Left colon (tissue), 2 donors: Measurements from ENCODE around the gene LDB3. TPM values are rescaled to one million over a fixed set of nuclear protein-coding genes. Genes with fewer than 3 reads are reported as not detected.

Source experiments
- ATAC-seq: fragments of 200-7000 bp; cut with Tn5 transposase; one replicate; pipeline ENCODE4 v1.9.1; 2020; ENCODE audit warnings: mild to moderate bottlenecking, moderate library complexity
- DNase-seq, 2 donors: peaks; one replicate each; pipeline ENCODE4 v3.0.0-alpha.2; 2020
- intact Hi-C, 2 donors: fragments of 100-400 bp; cut with DNase I in 1 of 2; cut with micrococcal nuclease in 1 of 2; formaldehyde crosslinking; loops; one replicate each; pipeline versions ENCODE4 v1.11.2 to v1.14.0; 2022; cut with DNase I, micrococcal nuclease
- total RNA-seq, 2 donors: library from RNA; stranded (reverse); fragmentation: NEBNext Ultra II Directional; extraction: Animal tissue kit (Norgen Biotek cat#: 25700); gene quantifications; one replicate each; pipeline ENCODE4 v1.2.1, GENCODE V29; 2021
- donor health status: DM: no; HTN: no; CAD: no.
- donor health status: DM: yes; HTN: yes; CAD: no.

Gene LDB3
- total RNA-seq, 2 donors from 2014 or later = 0.31 to 4.3 TPM

DNA sequence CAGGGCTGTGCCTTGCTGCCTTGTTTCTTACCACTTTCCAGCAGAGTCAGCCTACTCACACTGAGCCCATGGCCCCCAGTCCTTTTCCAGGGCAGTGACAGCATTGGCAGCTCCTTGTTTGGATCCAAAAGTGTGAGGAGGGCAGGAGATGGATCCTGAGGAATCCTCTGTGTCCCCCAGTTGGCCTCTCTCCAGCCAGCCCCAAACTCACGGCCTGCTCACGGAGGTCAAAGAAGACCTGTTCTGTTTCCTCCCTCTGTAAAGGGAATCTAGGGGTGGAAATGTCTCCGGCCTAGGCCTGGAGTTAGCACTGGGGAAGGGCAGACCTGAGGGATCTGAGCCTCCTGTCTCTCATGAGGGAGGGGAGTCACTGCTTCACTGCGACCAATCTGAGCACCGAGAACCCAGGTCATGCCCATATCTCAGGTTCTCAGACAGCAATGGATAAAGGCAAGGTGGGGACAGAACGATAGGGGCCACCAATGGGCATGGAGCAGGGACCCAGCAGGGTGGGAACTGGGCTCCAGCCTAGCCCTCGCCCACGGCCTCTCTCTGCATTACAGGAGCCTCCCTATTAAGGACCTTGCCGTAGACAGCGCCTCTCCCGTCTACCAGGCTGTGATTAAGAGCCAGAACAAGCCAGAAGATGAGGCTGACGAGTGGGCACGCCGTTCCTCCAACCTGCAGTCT lies 23.2 kb downstream of the LDB3 start:
- no peak for DNase-seq
- no peak for ATAC-seq
- intact Hi-C loops = no loop called here

DNA sequence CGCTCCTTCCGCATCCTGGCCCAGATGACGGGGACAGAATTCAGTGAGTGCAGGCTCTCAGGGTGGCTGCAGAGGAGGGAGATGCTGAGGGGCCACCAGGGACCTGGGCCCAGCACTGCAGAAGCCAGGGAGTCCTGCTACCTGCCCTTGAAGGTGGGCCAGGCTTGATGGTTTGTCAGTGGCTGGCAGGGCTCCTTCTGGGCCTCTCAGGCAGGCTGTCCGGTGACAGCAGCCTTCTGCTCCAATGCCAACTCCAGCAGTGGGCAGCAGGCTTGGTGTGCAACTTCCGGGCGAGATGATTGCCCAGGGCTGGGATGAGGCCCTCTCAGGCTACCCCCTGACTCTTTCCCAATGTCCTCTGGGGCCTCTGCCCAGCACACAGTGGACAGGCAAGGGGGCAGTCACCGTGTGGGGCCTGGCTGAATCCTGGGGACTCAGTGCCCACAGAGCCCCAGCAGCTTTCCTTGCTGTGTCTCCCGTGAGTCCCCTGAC lies 23.8 kb downstream of the LDB3 start:
- DNase-seq (no peak), ATAC-seq (no peak)
- intact Hi-C loops = no loop called here

DNA sequence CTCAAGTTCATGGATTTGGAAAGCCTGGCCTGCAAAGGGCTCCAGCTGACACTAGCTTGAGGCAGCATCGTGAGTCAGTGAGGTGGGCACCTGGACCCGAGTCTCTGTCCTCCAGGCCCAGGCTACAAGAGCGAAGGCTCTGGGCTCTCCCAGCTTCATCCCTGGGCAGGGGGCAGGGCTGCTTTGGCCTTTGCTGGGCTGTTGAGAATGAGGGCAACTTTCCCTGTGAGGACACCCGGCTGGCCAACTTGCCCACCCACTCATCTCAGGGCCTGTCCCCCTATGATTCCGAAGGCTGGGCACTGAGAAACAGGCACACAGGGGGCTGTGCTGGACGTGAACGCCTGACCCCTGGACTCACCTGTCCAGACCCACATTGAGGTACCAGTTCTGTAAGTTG lies 24.4 kb downstream of the LDB3 start:
- ATAC-seq = no peak
- intact Hi-C loops = no loop called here
- no peak for DNase-seq

DNA sequence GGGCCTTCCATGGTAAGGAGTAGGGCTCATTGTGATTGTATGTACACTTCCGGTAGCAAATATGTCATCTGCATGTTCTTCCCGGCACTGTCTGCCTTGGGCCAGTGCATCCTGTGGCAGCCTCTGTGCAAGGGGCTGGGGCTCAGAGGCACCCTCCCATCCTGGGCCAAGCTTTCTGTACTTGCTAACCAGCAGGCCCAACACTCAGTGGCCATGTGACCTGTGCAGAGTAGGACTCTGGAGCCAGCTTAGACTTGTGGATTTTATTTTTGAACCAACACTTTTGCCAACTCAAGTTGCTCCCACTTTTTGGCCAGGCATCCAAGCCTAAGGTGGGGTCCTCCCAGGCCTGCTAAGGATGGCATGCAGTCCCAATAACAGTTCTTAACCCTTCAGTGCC lies 25.0 kb downstream of the LDB3 start:
- DNase-seq (no peak), ATAC-seq (no peak)
- intact Hi-C loops = no loop called here

DNA sequence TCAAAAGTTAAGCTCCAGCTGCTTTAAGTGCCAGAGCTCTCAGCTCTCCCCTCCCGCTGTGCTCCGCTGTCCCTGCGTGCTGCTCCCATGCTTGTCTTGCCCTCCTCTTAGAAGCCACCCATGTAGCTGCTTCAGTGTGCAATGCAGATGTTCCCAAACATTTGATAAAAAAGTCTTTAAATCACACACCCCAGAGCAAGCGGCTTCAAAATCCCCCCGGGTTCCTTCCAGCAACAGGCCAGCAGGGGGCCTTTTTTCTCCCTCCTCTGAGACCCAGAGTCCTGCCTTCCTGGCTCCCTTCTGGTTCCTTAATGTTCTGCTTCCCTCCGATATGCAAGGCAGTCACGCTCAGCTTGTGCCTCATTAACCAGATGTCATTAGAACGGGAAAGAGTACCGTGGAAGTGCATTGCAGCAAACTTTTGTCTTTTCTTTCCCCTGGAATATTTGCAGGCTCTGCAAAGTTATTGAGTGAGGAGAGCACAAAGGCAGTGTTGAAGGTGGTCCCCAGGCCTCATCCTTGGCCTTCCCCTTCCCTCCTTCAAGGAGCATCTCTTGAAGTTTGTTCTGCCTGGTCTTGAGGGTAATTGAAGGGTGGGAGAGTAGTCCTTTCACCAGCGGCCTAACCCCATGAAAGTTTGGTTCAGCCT lies 25.5 kb downstream of the LDB3 start:
- intact Hi-C loops = no loop called here

GRCh38 chr10:86698207-86698940 lies 30.1 kb downstream of the LDB3 start:
- intact Hi-C loops = no loop called here
- no peak for DNase-seq
- ATAC-seq = peak; percentile 44

More for the DNA sequence above, 25.5 kb downstream of the LDB3 start:
- peak in 1 of 2 donors; percentile 53 for DNase-seq
- peak; percentile 67 for ATAC-seq

DNA sequence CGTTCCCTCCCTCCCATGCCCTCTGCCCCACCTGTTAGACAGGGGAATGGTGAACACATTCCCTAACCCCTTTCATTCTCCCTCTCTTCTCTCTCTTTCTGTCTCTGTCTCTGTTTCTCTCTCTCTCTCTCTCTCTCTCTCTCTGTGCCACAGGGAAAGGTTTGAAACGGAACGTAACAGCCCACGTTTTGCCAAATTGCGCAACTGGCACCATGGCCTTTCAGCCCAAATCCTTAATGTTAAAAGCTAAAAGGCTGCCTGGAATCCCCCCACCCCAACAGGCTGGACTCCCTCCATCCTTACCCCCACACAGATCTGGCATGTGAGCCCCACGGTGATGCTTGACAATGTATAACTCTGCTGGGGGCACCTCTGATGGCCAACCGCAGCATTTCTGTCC lies 30.8 kb downstream of the LDB3 start:
- DNase-seq = no peak
- intact Hi-C loops = no loop called here
- no peak for ATAC-seq

GRCh38 chr10:86699541-86699940 lies 31.2 kb downstream of the LDB3 start:
- ATAC-seq = no peak
- intact Hi-C loops = no loop called here
- DNase-seq = no peak

GRCh38 chr10:86699991-86700840 lies 31.9 kb downstream of the LDB3 start:
- intact Hi-C loops = no loop called here
- no peak for ATAC-seq
- no peak for DNase-seq

DNA sequence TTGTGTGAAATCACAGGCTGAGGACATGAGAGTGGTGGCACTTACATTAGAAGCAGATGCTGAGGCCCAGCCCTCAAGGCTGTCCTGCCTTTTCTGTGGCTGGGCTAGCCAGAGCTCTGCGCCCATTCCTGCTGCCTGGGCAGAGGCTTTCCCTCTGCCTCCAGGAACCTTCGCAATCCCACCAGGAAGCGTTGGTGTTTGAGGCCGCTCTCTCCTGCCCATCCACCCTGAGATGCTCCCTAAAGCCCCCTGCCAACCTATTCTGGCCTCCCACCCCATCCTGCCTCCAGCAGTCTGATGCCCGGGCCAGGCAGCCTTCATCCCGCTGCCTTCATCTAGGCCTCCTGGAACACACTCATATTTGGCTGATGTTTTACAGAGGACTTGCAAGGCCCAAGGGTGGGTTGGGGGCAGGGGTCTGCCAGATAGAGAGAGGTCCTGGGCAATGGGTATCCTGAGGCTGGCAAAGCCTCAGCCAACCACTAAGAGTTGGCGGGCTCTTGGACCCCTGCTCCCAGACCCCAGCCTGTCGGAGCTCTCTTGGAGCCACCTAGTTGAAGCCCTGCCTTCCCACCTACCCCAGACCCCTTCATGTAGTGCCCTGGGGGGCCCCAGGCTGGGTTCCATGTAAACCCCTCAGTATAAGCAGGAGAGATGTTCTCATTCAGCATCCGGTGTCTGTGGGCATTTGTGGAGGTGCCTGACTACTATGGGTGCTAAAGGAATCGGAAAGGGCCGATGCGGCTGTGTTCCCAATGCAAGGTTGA lies 32.7 kb downstream of the LDB3 start:
- ATAC-seq = no peak
- intact Hi-C loops = no loop called here

GRCh38 chr10:86703176-86703575 lies 34.9 kb downstream of the LDB3 start:
- ATAC-seq (no peak), DNase-seq (no peak)
- intact Hi-C loops = no loop called here

More for the DNA sequence above, 32.7 kb downstream of the LDB3 start:
- no peak for DNase-seq

DNA sequence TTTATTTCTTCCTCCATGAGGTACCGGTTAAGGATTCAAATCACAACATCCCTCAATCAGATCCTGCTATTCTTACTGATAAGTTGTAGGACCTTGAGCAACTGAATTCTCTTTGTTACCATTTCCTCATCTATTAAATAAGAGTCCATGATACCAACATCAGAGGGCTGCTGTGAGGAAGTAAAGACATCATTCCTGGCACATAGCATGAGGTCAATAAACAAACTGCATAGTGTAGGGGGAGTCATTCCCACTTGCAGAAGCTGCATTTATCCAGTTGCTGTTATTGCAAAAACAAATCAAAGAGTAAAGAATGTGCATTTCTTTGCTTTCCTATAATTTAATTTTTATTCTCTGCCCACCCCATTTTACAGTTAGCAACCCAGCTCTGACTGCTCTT lies 36.8 kb downstream of the LDB3 start:
- ATAC-seq = no peak
- intact Hi-C loops = loop anchor here in 1 of 2 donors (5.0 kb wide), 1 partner anchor 192 kb away; no protein-coding TSS in a partner anchor
- DNase-seq = no peak

DNA sequence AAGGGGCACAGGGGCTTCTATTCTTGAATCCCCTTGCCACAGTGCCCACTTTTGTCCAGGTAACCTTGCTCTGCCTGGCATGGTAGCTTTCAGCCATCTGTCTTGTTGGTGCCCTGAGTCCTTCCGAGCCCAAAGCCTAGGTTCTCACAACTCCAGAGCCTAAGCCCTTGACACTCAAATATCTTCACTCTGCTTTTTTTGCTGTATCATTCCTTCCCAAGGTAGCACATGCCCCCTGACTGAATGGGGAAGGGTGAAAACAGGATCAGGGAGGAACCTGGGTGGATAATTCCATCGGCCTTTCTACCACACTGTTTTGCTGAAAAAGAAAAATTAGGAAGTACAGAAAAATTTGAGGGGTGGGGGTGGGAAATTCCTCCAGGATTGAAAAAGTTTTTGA lies 37.6 kb downstream of the LDB3 start:
- no peak for ATAC-seq
- intact Hi-C loops = loop anchor here in 1 of 2 donors (5.0 kb wide), 1 partner anchor 191 kb away; no protein-coding TSS in a partner anchor
- DNase-seq = no peak

DNA sequence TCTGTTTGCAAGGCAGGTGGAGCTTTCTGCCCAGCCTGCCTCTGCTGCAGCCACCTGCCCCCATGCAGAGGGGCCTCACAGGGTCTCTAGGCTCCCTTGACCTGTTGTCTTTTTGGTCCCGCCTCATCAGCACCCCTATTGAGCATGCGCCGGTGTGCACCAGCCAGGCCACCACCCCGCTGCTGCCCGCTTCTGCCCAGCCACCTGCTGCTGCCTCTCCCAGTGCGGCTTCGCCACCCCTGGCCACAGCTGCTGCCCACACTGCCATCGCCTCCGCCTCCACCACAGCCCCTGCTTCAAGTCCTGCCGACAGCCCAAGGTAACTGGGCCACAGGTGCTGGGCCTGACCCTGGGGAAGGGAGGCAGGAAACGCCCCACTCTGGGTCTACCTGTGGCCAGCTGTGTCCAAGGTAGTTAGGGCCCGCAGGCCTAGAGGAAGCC lies 38.1 kb downstream of the LDB3 start:
- ATAC-seq (no peak), DNase-seq (no peak)
- intact Hi-C loops = loop anchor here in 1 of 2 donors (5.0 kb wide), 1 partner anchor 191 kb away; no protein-coding TSS in a partner anchor

DNA sequence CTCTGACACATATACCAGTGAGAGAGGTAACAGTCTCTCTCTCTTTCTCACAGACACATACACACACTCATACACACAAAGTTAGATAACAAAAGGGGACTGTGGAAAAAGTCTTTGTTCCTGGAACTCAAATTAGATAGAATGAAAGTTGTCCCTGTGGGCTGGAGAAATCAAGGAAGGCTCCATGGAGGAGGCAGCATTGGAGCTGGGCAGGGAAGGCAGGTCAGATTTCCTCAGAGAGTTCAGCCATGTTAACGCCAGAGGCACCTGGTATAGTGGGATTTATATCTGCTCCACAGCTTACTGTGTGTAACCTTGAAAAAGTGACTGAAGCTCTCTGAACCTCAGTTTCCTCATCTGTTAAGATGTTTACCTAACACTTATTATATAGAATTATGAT lies 38.7 kb downstream of the LDB3 start:
- ATAC-seq = no peak
- no peak for DNase-seq
- intact Hi-C loops = loop anchor here in 1 of 2 donors (5.0 kb wide), 1 partner anchor 190 kb away; no protein-coding TSS in a partner anchor

DNA sequence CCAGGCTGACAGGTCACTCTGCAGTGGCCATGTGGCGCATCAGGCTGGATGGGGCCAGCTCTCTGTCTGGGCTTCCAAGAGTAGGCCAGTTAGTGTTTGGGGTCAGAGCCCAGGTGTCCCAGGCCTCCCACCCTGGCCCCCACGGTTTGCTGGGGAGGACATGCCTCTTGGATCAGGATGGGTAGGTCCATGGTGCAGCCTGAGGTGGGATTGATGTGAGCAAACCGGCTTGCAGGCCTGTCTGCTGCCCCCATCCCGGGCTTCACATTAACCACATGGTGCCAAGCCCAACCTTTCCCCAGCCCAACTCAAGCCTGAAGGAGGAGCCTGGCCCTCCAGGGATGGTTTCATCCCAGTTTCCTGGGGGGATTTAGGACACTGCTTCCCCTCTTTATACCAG lies 39.2 kb downstream of the LDB3 start:
- ATAC-seq = no peak
- DNase-seq = no peak
- intact Hi-C loops = loop anchor here in 1 of 2 donors (5.0 kb wide), 1 partner anchor 190 kb away; no protein-coding TSS in a partner anchor

DNA sequence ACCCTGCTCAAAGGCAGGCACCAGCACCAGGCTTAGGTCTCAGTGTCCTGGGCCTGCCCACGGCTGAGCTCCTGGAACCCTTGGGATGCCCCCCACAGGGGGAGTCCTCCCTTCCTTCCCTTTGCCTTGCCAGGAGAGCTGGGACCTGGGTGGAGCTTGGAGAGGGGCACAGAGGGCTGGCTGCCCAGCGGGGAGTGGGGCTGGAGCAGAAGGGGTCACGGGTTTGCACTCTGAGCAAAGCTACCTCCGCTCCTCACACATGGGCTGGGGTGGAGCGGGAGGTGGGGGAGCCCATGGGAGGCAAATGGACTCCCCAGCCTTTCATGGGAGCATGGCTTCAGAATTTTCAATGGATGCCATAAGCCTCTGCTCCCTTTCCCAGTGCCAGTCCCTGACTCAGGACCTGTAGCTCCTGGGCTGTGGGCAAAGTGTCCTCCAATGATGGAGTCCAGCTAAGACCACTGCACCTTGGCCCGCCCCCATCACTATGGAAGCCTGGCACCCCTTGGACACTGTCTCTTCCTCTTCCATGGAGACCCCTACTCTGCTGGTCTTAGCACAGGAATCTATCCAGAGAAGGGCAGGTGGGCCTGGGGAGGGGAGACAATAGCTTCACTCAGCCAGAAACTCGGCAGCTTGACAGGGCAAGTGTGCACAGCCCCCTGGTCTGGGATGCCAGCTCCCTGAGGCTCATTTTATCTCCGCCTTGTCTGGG lies 39.9 kb downstream of the LDB3 start:
- ATAC-seq (no peak), DNase-seq (no peak)
- intact Hi-C loops = loop anchor here in 1 of 2 donors (5.0 kb wide), 1 partner anchor 189 kb away; no protein-coding TSS in a partner anchor
